Psoas muscle (tissue), 8 donors: ENCODE measurements around the gene LHX3. TPM values are rescaled to one million over a fixed set of nuclear protein-coding genes. Genes with fewer than 3 reads are reported as not detected.

Experiments used
- ATAC-seq, 4 donors: fragments of 200-7000 bp; cut with Tn5 transposase; one replicate each; pipeline ENCODE4 v1.9.1; 2020; ENCODE audit warnings: moderate library complexity in 3 of 4, mild to moderate bottlenecking in 2 of 4
- DNase-seq, 2 donors: peaks; one replicate each; pipeline ENCODE4 v3.0.0-alpha.2; 2020
- H3K27ac ChIP-seq: fragments of 200-600 bp; one replicate; pipeline ENCODE4 v1.8.0; 2022
- H3K27me3 ChIP-seq, 3 donors: fragments of 200-600 bp in 1 of 3; one replicate each; pipeline versions ENCODE4 v1.6.1 to v1.8.0; 2013 to 2022; ENCODE audit warnings: low read length in 2 of 3, mild to moderate bottlenecking in 2 of 3, moderate library complexity in 1 of 3; ENCODE audit not compliant: insufficient read depth in 3 of 3
- H3K36me3 ChIP-seq, 2 donors: fragments of 200-600 bp in 1 of 2; one replicate each; pipeline versions ENCODE4 v1.6.1 to v1.8.0; 2013 to 2022; ENCODE audit warnings: low read depth in 1 of 2, mild to moderate bottlenecking in 1 of 2, moderate library complexity in 1 of 2; ENCODE audit not compliant: insufficient read depth in 1 of 2
- H3K4me1 ChIP-seq: fragments of 200-600 bp; one replicate; pipeline ENCODE4 v1.8.0; 2022
- H3K4me3 ChIP-seq: fragments of 200-600 bp; one replicate; pipeline ENCODE4 v1.8.0; 2022; ENCODE audit warnings: mild to moderate bottlenecking
- H3K9me3 ChIP-seq: fragments of 200-600 bp; one replicate; pipeline ENCODE4 v1.8.0; 2022
- WGBS, 3 donors: extraction: QIAGEN DNeasy Blood & Tissue Kit; methylation state at CpG; one replicate each; pipeline versions ENCODE4 v1.1.6 to v1.1.7; 2013; 5-methylcytosine and 5-hydroxymethylcytosine counted together
- intact Hi-C, 2 donors: fragments of 100-400 bp; cut with DNase I; formaldehyde crosslinking; loops; one replicate each; pipeline versions ENCODE4 v1.11.0 to v1.14.2; 2022
- polyA plus RNA-seq, 3 donors: library from polyadenylated mRNA; stranded (reverse); fragments of 200-250 nt; gene quantifications; one replicate each; pipeline ENCODE4 v1.2.3, GENCODE V29; 2013
- total RNA-seq, 4 donors: library from RNA; stranded (reverse); fragmentation: NEBNext Ultra II Directional in 2 of 4; extraction: Animal tissue kit (Norgen Biotek cat#: 25700) in 2 of 4; gene quantifications; one replicate each; pipeline versions ENCODE4 v1.2.1 to v1.2.4, GENCODE V29; 2021 to 2023
- TF ChIP-seq, protein P1 (sequence below): fragments of 200-600 bp; IDR thresholded peaks from one replicate; pipeline ENCODE4 v1.8.0; 2022; ENCODE audit warnings: antibody characterized with exemption
- donor health status: healthy with polysubstance abuse.
- donor health status: DM: no; HTN: no; CAD: no; lungs with moderate emphysema.
- donor health status: Bipolar disorder and iron deficiency.
- donor health status: healthy.
- donor health status: DM: yes; HTN: yes; CAD: no.
- donor health status: DM: no; HTN: no; CAD: no.
- donor health status: DM: no; HTN: no; CAD: no.
- donor health status: DM: yes; HTN: yes; CAD: no.

Gene LHX3
- total and polyA plus RNA-seq, 7 donors = not detected

DNA sequence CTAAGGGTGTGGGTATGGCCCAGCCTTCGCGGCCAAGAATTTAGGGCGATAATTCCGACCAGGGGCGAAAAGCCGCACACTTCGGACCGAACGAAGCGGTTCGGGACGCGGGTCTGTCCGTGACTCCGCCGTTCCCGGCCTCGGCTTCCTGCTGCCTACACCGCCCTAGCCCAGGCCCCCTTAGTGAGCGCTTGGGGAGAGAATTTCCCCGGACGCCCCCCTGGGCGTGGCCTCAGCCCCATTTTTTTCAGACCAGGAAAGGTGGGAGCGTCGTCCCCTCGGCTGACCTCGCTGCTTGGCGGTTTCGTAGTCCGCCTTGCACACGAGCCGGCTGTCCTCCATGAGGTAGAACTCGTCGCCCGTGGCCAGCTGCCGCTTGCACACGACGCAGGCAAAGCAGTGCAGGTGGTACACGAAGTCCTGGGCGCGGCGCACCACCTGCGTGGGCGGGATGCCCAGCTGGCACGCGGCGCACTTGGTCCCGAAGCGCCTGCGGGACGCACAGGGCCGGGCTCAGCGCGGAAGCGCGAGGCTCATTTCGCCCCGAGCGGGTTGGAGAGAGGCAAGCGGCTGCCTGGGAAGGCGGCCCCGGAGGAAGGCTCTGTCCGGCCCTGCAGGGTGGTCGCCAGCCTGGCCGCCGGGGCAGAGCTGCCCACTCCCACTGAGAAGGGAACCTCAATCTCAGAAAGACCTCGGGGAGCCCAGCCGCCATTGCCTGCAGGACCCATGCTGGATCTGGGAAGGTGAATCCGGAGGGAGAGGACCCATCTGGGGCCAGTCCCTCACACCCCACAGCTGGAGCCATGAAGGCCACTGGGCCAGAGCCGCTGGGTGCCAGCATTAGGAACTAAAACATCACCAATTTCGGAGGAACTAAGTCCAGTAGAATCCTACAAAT lies 5.3 kb downstream of the LHX3 start:
- 7 to 9% (median 7%) methylated on average over 70 to 71 of the region's 71 CpGs for WGBS, 3 donors
- TF ChIP-seq, protein P1, sequence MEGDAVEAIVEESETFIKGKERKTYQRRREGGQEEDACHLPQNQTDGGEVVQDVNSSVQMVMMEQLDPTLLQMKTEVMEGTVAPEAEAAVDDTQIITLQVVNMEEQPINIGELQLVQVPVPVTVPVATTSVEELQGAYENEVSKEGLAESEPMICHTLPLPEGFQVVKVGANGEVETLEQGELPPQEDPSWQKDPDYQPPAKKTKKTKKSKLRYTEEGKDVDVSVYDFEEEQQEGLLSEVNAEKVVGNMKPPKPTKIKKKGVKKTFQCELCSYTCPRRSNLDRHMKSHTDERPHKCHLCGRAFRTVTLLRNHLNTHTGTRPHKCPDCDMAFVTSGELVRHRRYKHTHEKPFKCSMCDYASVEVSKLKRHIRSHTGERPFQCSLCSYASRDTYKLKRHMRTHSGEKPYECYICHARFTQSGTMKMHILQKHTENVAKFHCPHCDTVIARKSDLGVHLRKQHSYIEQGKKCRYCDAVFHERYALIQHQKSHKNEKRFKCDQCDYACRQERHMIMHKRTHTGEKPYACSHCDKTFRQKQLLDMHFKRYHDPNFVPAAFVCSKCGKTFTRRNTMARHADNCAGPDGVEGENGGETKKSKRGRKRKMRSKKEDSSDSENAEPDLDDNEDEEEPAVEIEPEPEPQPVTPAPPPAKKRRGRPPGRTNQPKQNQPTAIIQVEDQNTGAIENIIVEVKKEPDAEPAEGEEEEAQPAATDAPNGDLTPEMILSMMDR = no peak

DNA sequence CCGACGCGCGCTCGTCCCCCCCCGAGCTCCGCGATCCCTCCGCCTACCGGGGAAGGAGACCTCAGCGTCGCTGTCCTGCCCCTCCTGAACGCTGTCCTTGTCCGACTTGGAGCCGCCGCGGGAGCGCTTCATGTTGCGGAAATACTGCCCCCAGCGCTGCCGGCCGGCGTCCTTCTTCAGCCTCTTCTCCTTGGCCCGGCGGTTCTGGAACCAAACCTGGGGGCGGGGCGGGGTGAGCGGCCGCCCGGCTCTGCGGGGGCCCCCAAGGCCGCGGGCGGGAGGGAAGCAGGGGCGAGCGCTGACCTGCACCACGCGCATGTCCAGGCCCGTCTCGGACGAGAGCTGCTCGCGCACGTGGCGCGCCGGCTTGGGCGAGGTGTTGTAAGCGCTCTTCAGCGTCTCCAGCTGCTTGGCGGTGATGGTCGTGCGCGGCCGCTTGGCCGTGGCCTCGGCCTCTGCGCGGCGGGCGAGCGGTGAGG lies 6.3 kb downstream of the LHX3 start:
- no peak for ATAC-seq
- Histone ChIP-seq H3K27me3 (peaks cover 0 to 97% (median 53%) of the 10 kb centered on the region in 3 donors), H3K4me3 (no peak overlapping the region), H3K27ac (no peak overlapping the region), H3K9me3 (no peaks in the 10 kb centered on the region), H3K36me3 (no peaks in the 10 kb centered on the region), H3K4me1 (no peaks in the 10 kb centered on the region)
- intact Hi-C loops = no loop called here
- WGBS, 3 donors = 0 to 1% (median 1%) methylated on average over 39 to 62 of the region's 62 CpGs
- TF ChIP-seq, protein P1 = no peak
- DNase-seq = no peak

More for the DNA sequence above, 5.3 kb downstream of the LHX3 start:
- Histone ChIP-seq H3K27me3 (peaks cover 0 to 98% (median 60%) of the 10 kb centered on the region in 3 donors), H3K27ac (no peak overlapping the region), H3K4me1 (no peaks in the 10 kb centered on the region), H3K9me3 (no peaks in the 10 kb centered on the region), H3K4me3 (no peak overlapping the region), H3K36me3 (no peaks in the 10 kb centered on the region)
- ATAC-seq (no peak), DNase-seq (no peak)
- intact Hi-C loops = no loop called here

DNA sequence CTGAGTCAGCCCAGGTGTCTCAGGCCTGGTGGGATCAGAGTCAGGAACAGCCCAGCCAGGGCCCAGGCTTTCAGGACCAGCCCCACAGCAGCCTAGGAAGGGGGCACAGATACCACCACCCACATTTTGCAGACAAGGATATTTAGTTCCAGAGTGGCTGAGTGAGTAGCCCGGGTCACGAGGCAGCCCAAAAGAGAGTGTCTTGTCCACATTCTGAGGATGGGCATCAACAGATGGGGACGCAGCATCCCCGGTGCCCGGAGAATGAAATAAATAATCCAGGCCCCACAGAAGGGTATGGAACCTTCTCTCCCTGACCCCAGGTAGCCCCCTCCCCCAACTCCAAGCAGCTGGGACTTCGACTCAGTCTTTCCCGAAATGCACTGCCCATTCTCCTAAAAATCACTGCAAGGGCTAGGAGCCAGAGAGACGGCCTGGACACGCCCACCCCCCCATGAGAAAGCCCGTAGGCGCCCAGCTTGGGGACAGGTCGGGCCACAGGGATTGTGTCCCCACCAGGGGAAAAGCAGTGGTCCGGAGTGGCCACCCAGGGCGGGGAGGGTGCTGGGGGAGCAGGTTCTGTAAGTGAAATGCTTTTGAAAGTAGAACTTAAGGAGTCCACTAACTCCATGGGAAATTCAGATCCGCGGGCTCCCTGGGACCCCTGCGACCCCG lies 6.9 kb downstream of the LHX3 start:
- no peak for DNase-seq
- H3K9me3 ChIP-seq = no peaks in the 10 kb centered on the region
- no peak for ATAC-seq
- WGBS, 3 donors = 5 to 11% (median 6%) methylated on average over 18 of the region's 18 CpGs
- H3K27ac ChIP-seq = no peak overlapping the region
- no peaks in the 10 kb centered on the region for H3K36me3 ChIP-seq
- intact Hi-C loops = no loop called here
- no peak overlapping the region for H3K4me3 ChIP-seq
- no peaks in the 10 kb centered on the region for H3K4me1 ChIP-seq
- H3K27me3 ChIP-seq = peaks cover 0 to 98% (median 52%) of the 10 kb centered on the region in 3 donors
- TF ChIP-seq, protein P1 = no peak

DNA sequence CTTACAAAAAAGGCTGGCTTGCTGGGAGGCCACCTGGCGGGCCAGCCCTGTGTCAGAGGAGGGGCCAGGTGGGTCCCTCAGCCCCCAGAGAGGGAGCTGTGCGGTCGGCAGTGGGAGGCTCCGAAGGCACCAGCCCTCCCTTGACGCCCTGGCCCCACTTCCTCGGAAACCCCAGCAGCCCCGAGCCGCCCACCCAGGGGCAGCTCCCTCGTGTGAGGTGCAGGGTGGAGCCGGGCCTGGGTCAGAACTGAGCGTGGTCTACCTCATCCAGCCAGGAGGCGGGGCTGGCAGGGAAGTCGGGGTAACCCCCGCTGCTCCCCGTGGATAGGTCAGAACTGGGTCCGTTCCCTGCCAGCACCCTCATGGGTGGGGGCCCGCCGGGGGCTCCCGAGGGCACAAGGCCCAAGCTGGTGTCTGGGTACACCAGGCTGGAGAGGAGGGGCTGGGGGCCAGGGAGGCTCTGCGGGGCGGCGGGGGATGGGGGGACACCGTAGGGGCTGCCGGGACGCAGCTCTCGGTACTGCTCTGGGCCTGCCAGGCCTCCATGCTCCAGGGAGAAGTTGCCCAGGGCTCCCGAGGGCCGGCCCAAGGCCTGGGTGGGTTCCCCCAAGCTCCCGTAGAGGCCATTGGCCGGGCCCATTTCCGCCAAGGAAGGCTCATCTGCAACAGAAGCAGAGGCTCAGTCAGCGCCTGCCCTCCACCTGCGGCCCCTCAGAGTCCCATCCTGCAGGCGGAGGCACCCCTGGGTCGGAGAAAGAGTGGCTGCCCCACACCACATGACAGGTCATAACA lies 7.6 kb downstream of the LHX3 start:
- WGBS, 3 donors = 4 to 7% (median 5%) methylated on average over 26 to 35 of the region's 35 CpGs
- H3K27ac ChIP-seq = no peak overlapping the region
- DNase-seq = no peak
- no peaks in the 10 kb centered on the region for H3K9me3 ChIP-seq
- intact Hi-C loops = no loop called here
- H3K4me3 ChIP-seq = no peak overlapping the region
- ATAC-seq = no peak
- H3K27me3 ChIP-seq = peaks cover 0 to 98% (median 51%) of the 10 kb centered on the region in 3 donors
- no peaks in the 10 kb centered on the region for H3K4me1 ChIP-seq
- TF ChIP-seq, protein P1 = no peak
- no peaks in the 10 kb centered on the region for H3K36me3 ChIP-seq
